ENCODE data around the gene CUX1. TPM values are rescaled to one million over a fixed set of nuclear protein-coding genes. Genes with fewer than 3 reads are reported as not detected.

Gene CUX1
- total and polyA plus RNA-seq, 2 of the 13 experiments (the other 11 are each of a cell fraction or from before 2014, with no cell fraction given), result 13.7 to 14.9 TPM

- TF ChIP-seq YEATS4 (CRISPR knock-in tag; IDR thresholded peaks at IDR 0.05; ENCODE audit: borderline replicate concordance) (peak; percentile 46; the same call in 1 of the 2 replicates), AGO2 (optimal IDR thresholded peaks at IDR 0.05; ENCODE audit: low read depth, low read length) (no peak), ZNF468 (CRISPR knock-in tag; IDR thresholded peaks at IDR 0.05) (0 out of 2 replicates have a peak, but pooled peaks have one; percentile 58), SP4 (CRISPR knock-in tag; IDR thresholded peaks at IDR 0.05) (peak; percentile 28; the same call in 1 of the 2 replicates), HCFC1 (IDR thresholded peaks at IDR 0.05; ENCODE audit: low read depth, low read length) (no peak), BCLAF1 (IDR thresholded peaks at IDR 0.05) (no peak), ZSCAN9 (CRISPR knock-in tag; IDR thresholded peaks at IDR 0.05; ENCODE audit: borderline replicate concordance) (0 out of 2 replicates have a peak, but pooled peaks have one; percentile 33), AHDC1 (CRISPR knock-in tag; IDR thresholded peaks at IDR 0.05; ENCODE audit: borderline replicate concordance) (no peak), ATF4 (CRISPR knock-in tag; IDR thresholded peaks at IDR 0.05) (0 out of 4 replicates have a peak, but pooled peaks of 1 of the 2 experiments have one; percentile 39), GMEB2 (CRISPR knock-in tag; IDR thresholded peaks at IDR 0.05; ENCODE audit: low read depth) (no peak), PTBP1 (IDR thresholded peaks at IDR 0.05; ENCODE audit: low read depth, low read length, poor library complexity, severe bottlenecking) (no peak), ZNF446 (CRISPR knock-in tag; IDR thresholded peaks at IDR 0.05) (no peak), ZNF546 (CRISPR knock-in tag; conservative IDR thresholded peaks at IDR 0.05) (0 out of 2 replicates have a peak, but pooled peaks have one; percentile 34)
- TF ChIP-seq, protein P1, sequence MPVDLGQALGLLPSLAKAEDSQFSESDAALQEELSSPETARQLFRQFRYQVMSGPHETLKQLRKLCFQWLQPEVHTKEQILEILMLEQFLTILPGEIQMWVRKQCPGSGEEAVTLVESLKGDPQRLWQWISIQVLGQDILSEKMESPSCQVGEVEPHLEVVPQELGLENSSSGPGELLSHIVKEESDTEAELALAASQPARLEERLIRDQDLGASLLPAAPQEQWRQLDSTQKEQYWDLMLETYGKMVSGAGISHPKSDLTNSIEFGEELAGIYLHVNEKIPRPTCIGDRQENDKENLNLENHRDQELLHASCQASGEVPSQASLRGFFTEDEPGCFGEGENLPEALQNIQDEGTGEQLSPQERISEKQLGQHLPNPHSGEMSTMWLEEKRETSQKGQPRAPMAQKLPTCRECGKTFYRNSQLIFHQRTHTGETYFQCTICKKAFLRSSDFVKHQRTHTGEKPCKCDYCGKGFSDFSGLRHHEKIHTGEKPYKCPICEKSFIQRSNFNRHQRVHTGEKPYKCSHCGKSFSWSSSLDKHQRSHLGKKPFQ (CRISPR knock-in tag; IDR thresholded peaks at IDR 0.05; ENCODE audit: insufficient replicate concordance), result peak; percentile 14
These were observed 3.1 kb upstream of the CUX1 start (continued) for GRCh38 chr7:101814081-101814990.
